ENCODE results near the gene ZNF664. TPM values are rescaled to one million over a fixed set of nuclear protein-coding genes. Genes with fewer than 3 reads are reported as not detected.

Gene ZNF664
- total and polyA plus RNA-seq, 2 of the 8 experiments (the other 6 are each of a cell fraction or from before 2014, with no cell fraction given), result 22.8 to 51.4 TPM

- Histone ChIP-seq H3K79me2 (ENCODE audit: control insufficient read depth in 1 of 2, insufficient read depth in 2 of 2, low read length in 2 of 2) (no peaks in the 10 kb centered on the region), H4K5ac (ENCODE audit: insufficient read length, low read depth, low read length) (no peak overlapping the region), H2BK15ac (ENCODE audit: low read length) (no peak overlapping the region), H4K8ac (ENCODE audit: extremely low read depth, insufficient read depth, low read length) (no peak overlapping the region), H2BK5ac (ENCODE audit: low read depth, low read length) (no peak overlapping the region), H3K23me2 (ENCODE audit: low read depth, low read length) (no peaks in the 10 kb centered on the region), H3K9ac (replicated peaks in 1 of 4; ENCODE audit: extremely low read depth in 1 of 4, low read depth in 3 of 4, low read length in 3 of 4) (no peak overlapping the region), H3K4me1 (replicated peaks in 1 of 4; ENCODE audit: control insufficient read depth in 3 of 4, insufficient read depth in 4 of 4, low read length in 3 of 4) (no peaks in the 10 kb centered on the region; a peak in 1 of 7 replicates), H3K4me3 (ENCODE audit: extremely low read depth in 1 of 4, insufficient read depth in 2 of 4, low read depth in 3 of 4, low read length in 4 of 4) (no peak overlapping the region), H3K36me3 (ENCODE audit: control insufficient read depth in 2 of 4, insufficient read depth in 4 of 4, low read length in 3 of 4) (no peaks in the 10 kb centered on the region), H3K18ac (ENCODE audit: extremely low read depth, low read length) (no peak overlapping the region), H2BK20ac (ENCODE audit: low read length) (no peak overlapping the region), H3K79me1 (ENCODE audit: low read depth, low read length) (no peaks in the 10 kb centered on the region), H3K56ac (replicated peaks; ENCODE audit: insufficient read length, low read depth, low read length) (no peak overlapping the region), H3K9me3 (ENCODE audit: insufficient read depth in 2 of 2, low read depth in 1 of 2, low read length in 1 of 2) (no peaks in the 10 kb centered on the region), H3K4me2 (ENCODE audit: insufficient read depth in 1 of 2, low read depth in 2 of 2, low read length in 2 of 2) (no peak overlapping the region), H2AK5ac (ENCODE audit: low read depth, low read length) (no peak overlapping the region), H3K27me3 (replicated peaks in 1 of 4; ENCODE audit: control insufficient read depth in 3 of 4, extremely low read depth in 1 of 4, insufficient read depth in 3 of 4, low read length in 3 of 4) (no peaks in the 10 kb centered on the region; a peak in 1 of 7 replicates), H2AFZ (ENCODE audit: low read length) (no peak overlapping the region), H4K91ac (replicated peaks; ENCODE audit: insufficient read length, low read length) (no peak overlapping the region), H2BK12ac (ENCODE audit: low read depth, low read length) (no peak overlapping the region), H3K4ac (replicated peaks; ENCODE audit: insufficient read length, low read depth, low read length) (no peak overlapping the region), H3K23ac (ENCODE audit: insufficient read length) (no peak overlapping the region), H3K27ac (ENCODE audit: low read depth, low read length) (no peak overlapping the region), H4K20me1 (replicated peaks in 1 of 2; ENCODE audit: control insufficient read depth in 1 of 2, insufficient read depth in 2 of 2, low read length in 2 of 2) (no peaks in the 10 kb centered on the region), H3K14ac (ENCODE audit: insufficient read length) (no peak overlapping the region), H2BK120ac (replicated peaks; ENCODE audit: low read depth, low read length) (no peak overlapping the region)
- 88% methylated on average over 2 of the region's 2 CpGs; no CpG with 5 or more reads in 1 of the 2 experiments for WGBS, 2 experiments (ENCODE audit: extremely low coverage in 1 of 2, insufficient coverage in 1 of 2, insufficient read length in 1 of 2, insufficient replicate concordance in 2 of 2, low coverage in 1 of 2, low lambda C conversion rate in 2 of 2, missing lambda C conversion rate in 1 of 2)
- POLR2A ChIA-PET (ENCODE audit: partially characterized antibody), result no interaction called here
- FAIRE-seq, result no peak
- DNase-seq (ENCODE audit: low read depth in 1 of 2, low spot score in 2 of 2), result no peak
- CTCF ChIA-PET (ENCODE audit: partially characterized antibody), result interaction anchor here (0.9 to 2.1 kb wide), 3 partner anchors 11 to 301 kb away, joined by 5 to 8 read pairs (median 6); no protein-coding TSS in a partner anchor
- no peak for TF ChIP-seq FOSL1 (IDR thresholded peaks at IDR 0.05; ENCODE audit: insufficient read depth, low read depth, low read length)
- TF ChIP-seq TEAD4 (IDR thresholded peaks at IDR 0.05; ENCODE audit: low read depth, low read length), result no peak
- TF ChIP-seq CBX8 (IDR thresholded peaks at IDR 0.05; ENCODE audit: borderline replicate concordance, low read depth, low read length), result no peak
- TF ChIP-seq TAF7 (optimal IDR thresholded peaks at IDR 0.05; ENCODE audit: borderline replicate concordance, low read depth, low read length), result no peak
- TF ChIP-seq CBX5 (IDR thresholded peaks at IDR 0.05; ENCODE audit: low read depth, low read length), result no peak
- TF ChIP-seq CHD1 (IDR thresholded peaks at IDR 0.05; ENCODE audit: low read depth, low read length), result no peak
- TF ChIP-seq NRF1 (IDR thresholded peaks at IDR 0.05; ENCODE audit: low read depth, low read length), result no peak
- no peak for TF ChIP-seq ZNF274 (IDR thresholded peaks at IDR 0.05; ENCODE audit: borderline replicate concordance, extremely low read depth, low read length)
- no peak for TF ChIP-seq TCF12 (IDR thresholded peaks at IDR 0.05; ENCODE audit: low read depth, low read length)
- no peak for TF ChIP-seq TAF1 (IDR thresholded peaks at IDR 0.05; ENCODE audit: low read depth, low read length)
- TF ChIP-seq EGR1 (IDR thresholded peaks at IDR 0.05; ENCODE audit: borderline replicate concordance, low read depth, low read length), result no peak
- TF ChIP-seq SP2 (IDR thresholded peaks at IDR 0.05; ENCODE audit: low read length), result no peak
- TF ChIP-seq KDM4A (IDR thresholded peaks at IDR 0.05; ENCODE audit: low read depth, low read length, severe bottlenecking), result no peak
- TF ChIP-seq SP4 (IDR thresholded peaks at IDR 0.05; ENCODE audit: low read length), result no peak
These were observed 47.5 kb downstream of the ZNF664 start for GRCh38 chr12:124020514-124020949.
